HG03442 (cell line): ENCODE results near the gene RTF1.

Experiments
- ATAC-seq: cut with Tn5 transposase; IDR thresholded peaks from one replicate; pipeline ENCODE4 v1.9.1; 2021; ENCODE audit warnings: mild to moderate bottlenecking, moderate library complexity; ENCODE audit not compliant: unreplicated experiment

The RTF1 gene

GRCh38 chr15:41502795-41503668 is 86.1 kb downstream of the RTF1 start:
- ATAC-seq, result no peak

DNA sequence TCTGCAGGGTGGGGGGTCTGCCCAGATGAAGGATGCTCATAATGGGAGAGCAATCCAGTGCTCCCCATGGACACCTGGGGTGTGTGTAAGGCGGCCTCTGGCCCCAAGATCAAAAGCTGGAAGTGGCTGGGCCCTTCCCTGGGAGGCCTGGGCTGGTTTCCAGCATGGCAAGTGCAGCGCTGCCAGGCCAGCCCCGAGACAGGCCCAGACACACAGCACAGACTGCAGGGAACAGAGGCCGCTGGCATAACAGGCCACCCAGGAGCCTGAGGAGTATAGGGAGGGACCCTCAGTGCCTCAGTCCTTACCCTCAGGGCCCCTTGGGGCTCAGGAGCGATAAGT is 86.7 kb downstream of the RTF1 start:
- no peak for ATAC-seq

GRCh38 chr15:41504751-41505492 is 88.0 kb downstream of the RTF1 start:
- ATAC-seq, result no peak

DNA sequence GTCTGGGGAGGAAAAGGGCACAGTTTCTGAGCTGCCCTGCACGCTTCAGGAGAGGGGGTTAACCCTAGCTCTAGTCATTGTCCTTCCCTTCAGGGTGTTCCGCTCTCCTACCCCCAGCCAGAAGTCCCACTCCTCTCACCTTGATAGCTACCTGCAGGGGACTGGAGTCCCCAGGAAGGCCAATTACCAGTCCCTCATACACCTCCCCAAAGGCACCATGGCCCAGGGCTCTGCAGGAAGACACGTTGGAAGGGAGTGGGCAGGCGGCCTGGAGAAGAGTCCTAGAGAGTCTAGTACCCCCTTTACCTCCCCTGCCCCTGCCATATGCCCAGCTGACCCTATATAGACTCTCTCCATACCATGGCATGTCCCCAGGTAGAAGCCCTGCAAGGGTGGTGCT is 88.9 kb downstream of the RTF1 start:
- no peak for ATAC-seq

DNA sequence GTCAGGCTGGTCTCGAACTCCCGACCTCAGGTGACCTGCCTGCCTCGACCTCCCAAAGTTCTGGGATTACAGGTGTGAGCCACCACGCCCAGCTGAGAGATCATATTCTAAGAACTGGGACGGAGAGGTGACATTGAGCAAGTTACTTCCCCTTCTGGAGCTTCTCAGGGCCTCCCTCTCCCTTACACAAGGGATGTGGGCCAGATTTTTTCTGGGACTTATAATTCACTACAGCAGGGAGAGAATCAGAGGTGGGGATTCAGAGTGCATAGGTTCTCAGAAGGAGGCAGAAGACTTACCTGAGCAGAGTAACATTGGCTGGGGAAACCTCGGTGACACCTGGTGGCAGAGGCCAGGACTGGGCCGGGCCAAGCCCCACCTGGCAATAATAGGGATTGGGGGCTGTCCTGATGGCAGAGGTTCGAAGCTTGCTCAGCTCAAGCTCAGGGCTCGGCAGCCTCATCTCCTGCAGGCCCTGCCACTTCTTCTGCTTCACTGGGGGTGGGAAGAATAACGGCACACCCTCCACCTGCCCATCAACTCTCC is 90.0 kb downstream of the RTF1 start:
- no peak for ATAC-seq

DNA sequence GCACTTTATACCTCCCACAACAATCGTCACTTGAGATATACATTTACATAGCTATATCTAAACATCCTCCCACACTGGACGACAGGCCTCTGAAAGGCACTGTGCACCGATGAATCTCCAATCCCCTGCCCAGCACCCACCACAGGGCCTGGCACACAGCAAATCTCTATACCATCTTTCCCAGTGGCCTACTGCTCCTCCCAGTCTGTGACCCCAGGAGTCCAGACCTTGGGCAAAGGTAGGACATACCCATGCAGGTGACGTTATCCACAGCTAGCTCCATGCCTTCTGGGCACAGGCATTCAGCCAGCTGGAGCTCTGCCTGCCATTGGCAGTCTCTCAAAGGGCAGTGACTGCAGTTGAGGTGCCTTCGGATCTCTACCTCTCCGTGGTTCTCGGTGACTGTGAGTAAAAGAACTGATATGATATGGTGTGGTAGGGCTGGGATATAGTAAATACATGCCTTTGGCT is 91.0 kb downstream of the RTF1 start:
- ATAC-seq, result no peak

DNA sequence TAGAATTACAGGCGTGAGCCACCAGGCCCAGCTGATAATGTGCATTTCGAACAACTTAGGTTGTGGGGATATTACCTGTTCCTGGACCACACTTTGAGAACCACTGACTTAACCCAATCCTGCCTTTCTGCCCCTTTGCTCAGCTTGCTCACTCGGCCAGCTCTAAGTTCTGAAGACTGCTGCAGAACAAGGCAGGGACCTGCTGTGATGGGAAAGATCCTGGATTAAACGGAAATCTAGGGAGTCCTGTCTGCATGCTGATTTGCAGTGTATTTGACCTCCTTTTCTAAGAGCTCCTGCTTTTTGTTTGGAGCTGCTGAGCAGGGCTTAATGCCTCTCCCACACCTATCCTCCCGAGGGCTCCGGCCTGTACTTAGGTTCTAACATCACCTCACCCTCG is 93.8 kb downstream of the RTF1 start:
- no peak for ATAC-seq

GRCh38 chr15:41511331-41511898 is 94.5 kb downstream of the RTF1 start:
- ATAC-seq, result no peak

- ATAC-seq, result no peak
These were observed 95.0 kb downstream of the RTF1 start for GRCh38 chr15:41511899-41512369.

DNA sequence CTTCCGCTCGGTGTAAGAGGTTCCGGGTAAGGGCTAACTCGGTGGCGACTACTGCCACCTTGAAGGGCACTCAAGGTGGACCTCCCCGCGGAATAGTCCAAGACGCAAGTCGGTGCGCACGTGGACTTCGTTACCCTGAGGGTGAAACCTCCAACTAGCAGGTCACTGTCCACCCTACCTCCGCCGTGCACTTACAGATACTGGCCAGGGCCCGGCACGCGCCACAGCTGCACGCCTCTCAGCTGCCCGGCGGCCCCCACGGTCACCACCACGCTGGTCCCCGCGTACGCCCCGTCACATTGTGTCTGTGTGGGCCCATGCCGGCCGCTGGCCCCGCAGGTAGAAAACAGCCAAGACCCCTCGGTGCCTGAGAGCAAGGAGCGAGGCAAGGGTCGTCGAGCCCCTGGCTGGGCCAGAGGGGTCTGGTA is 95.6 kb downstream of the RTF1 start:
- ATAC-seq, result no peak

GRCh38 chr15:41512940-41513505 is 96.1 kb downstream of the RTF1 start:
- no peak for ATAC-seq

GRCh38 chr15:41513506-41514227 is 96.8 kb downstream of the RTF1 start, which contains the start of gene LTK:
TSS of gene LTK (minus strand) at chr15:41513827. CDS start at chr15:41513709, 118 bp downstream.
- ATAC-seq, result no peak

DNA sequence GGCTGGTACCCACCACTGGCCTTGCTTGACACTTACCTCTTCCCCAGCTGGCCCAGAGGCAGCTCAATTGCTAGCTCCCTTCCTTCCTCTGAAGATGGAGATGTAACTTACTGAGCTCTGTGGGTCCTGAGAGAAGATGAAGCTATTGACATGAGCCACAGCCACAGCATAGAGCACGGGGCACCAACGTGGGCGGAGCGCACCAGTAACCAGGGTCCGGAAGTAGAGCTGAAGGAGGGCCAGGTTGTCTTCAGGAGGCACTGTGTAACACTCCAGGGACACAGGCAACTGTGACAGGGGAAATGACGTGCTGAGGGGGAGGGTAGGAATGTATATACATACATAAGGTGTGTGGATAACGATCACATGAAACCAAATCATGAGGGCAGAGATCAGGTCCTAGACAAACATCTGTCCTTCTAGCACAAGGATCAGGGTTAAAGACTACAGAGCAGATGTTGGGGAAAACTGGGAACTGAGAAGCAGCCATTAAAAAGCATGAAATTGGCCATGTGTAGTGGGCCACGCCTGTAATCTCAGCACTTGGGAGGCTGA is 101.1 kb downstream of the RTF1 start:
- ATAC-seq, result no peak

DNA sequence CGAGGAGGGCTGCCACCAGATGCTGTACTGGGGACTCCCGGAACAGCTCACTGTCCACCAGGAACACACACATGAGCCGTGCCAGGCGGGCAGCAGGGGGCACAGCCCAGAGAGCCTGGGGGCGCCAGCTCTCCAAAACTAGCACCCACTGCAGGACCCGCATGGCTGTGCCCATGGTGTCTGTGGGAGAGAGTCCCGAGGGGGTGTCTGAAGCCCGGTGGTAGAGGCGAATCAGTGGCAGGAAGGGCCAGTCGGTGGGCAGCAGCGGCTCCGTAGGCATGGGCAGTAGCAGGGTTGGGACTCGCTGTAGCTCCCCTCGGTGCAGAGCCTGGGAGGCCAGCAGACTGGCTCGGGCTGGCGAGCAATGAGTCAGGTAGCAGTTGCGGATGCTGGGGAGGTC is 103.7 kb downstream of the RTF1 start:
- ATAC-seq, result no peak

DNA sequence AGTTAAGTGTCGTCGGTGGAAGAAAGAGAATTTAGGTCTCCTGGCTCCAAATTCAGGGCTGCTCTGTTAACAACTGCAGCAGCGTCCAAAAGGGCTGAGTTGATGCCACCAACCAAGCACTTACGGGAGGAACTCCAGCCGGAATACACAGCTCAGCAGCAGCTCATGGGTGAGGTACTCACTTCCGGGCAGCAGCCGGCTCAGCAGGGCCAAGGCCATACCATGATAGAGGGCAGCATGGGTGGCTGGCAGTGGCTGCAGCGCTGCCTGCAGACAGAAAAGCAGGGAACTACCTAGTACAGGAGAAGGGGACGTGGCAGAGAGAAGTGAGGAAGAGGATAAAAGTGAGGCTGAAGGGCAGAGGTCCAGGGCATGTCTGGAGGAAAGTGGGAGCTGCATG is 104.7 kb downstream of the RTF1 start:
- ATAC-seq, result no peak

DNA sequence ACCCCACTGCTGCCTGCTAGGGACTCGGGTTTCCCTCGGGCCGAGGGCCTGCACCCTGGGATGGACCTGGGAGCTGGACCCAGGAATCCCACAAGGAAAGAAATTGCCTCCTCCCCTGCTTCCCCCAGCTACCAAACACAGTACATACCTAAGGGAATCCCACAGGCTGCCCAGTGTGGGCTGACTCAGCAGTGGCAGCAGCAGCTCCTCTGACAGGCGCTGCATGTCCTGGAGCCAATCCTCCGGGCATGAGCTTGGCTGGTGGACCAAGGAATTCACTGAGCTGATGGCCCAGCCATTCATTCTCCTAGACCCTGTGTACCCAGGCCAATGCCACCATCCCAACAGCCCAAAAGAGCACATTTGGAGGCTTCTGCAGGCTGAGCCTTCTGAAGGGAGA is 106.2 kb downstream of the RTF1 start:
- no peak for ATAC-seq

DNA sequence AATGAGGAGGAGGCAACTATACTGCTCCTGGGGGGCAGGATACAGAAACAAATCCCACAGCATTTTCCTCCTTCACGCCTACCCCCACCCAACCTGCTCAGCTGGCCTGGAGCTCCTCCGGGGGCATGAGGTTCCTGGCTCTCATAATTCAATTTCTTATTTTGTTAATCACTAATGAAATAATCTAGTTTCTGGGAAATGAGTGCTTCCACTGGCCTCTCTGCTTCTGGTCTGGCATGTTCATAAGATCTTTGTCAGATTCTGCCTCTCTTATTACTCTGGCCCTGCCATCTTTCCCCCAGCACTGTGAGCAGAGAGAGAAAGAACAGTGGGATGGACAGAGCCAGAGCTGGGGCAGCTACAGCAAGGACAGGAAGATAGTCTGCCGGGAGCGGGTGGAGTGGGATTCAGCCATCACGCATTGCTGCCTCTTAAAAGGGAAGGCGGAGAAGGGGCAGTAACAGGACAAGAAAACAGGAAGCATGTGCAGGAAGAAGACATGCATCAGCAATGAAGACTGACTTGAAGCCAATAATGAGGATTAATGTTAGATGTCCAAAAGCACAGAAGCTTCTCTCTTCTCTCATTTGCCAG is 113.6 kb downstream of the RTF1 start:
- no peak for ATAC-seq
